SHP77 (cell line): ENCODE results near the gene B4GALNT1.

ENCODE experiments used
- DNase-seq, 2 experiments: peaks; one replicate each; lab custom pipeline; 2025; lab: John Stamatoyannopoulos, UW

B4GALNT1 gene

GRCh38 chr12:57585156-57585555 is 47.8 kb downstream of the B4GALNT1 start:
- DNase-seq, result no peak

- DNase-seq, result no peak
Observed at GRCh38 chr12:57584690-57585089, 48.3 kb downstream of the B4GALNT1 start.

- DNase-seq, result no peak
Observed at GRCh38 chr12:57584050-57584449, 49.0 kb downstream of the B4GALNT1 start.

DNA sequence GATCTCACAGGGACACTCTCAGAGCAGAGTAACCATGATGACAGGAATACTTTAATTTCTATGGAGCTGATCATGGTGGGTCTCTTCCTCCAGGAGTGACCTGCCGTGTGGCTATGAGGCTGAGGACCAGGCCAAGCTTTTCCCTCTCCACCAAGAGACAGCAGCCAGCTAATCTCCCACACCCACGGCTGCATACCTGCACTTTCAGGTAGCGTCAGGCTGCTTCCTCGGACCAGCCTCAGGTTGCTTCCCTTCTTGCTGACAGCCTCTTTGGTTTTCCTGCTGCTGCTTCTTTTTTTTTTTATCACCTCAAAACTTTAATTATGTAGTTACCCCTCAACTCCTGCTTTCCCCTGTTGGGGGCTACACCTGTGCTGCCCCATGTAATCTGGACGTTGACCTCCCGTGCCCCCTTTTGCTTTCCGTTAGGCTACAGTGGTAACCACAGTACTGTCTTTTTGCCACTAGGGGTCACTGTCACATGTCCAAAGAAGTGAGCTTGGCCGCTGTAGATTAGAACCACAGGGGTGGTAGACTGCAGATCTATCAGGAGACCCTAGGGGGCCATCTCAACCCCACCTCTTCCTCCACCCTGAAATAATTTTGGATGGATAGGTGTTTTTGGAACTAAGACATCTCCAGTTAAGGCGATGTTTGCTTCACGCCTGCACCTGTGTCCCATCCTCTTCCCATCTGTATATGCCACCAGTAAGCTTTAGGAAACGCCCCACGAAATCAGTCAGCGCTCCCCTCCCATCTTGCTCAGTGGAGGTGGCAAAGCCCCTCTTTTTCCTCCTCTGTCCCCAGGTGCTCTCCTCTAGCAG is 49.8 kb downstream of the B4GALNT1 start:
- peak; percentile 81 to 83 for DNase-seq

DNA sequence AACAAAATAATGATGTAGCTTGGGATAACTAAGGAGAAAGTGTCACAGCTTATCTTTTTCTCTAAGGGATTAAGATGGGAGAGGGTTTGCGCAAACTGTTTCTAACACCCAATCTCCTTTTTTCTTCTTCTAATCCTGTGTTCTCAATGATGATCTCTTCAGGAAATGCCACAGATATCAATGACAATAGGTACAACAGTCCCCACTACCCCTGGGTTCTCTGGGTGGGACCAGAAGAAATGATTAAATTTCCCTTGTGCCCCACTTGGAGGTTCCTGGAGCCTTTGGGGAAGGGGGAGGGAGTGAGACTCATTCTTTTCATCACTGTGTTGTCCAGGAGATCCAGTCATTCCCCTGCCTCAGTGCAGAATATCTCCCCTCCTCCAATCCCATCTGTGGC is 50.6 kb downstream of the B4GALNT1 start:
- DNase-seq, result no peak

DNA sequence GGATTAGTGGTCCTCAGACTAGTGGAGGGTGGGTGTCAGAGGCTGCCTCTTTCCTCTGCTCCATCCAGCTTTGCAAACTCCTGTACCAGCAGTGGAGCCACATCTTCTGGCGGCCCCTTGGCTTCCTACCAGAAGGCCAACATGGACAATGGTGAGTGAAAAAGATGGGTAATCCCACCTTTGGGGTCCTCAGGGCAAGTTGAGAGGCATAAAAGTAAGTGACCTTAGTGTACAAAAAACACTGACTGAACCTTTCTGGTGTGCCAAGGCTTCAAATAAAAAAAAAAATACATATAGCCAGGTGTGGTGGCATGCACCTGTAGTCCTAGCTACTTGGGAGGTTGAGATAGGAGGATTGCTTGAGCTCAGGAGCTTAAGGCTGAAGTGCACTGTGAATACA is 51.2 kb downstream of the B4GALNT1 start:
- no peak for DNase-seq

DNA sequence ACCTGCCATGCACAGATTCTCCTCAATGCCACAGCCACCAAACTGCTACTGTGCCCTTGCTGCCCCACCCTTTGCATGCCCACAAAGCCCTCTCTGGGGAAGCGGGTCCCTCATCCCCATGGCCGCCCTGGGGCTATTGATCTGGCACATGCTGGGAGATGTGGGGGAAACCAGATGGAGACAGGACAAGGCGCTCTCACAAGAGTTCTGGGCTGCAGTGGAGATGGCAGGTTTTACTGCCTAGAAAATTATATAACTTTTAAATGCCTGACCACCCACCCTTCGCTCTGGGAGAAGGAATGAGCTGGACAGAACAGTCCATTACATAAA is 52.6 kb downstream of the B4GALNT1 start:
- no peak for DNase-seq

DNA sequence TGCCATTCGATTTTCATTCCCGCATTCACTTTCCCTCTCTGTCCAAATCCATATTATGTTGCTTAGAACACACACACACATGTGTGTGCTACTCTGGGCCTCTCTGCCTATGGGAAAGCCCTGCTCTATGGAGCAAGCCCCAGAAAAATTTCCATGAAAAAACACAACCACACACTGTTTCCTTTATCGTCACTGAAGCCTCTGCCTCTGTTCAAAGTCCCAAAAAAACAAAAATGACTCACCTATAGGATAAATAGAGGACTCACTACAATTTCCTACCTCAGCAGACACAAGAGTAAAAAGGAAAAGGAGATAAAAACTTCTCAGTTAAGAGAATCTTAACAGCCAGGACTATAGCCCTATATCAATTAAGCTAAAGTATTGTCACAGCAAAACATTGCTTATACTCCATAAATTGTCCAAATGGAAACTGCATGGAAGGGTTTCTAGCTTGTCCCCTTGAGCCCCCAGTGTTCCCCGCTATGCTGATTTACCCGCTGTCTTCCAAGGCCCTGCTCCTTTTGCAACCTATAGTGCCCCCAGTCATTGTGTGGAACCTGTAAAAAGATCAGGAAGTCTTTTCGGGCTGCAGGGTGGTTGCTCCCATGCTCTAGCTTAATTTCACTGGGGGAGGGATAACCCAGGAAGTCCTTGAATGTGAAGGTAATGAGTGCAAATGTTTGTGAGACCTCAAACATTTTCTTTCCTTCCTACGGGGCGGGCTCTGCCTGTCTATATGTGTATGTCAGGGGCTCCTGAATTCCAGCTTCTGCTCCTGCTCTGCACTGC is 53.1 kb downstream of the B4GALNT1 start:
- DNase-seq, result no peak

DNA sequence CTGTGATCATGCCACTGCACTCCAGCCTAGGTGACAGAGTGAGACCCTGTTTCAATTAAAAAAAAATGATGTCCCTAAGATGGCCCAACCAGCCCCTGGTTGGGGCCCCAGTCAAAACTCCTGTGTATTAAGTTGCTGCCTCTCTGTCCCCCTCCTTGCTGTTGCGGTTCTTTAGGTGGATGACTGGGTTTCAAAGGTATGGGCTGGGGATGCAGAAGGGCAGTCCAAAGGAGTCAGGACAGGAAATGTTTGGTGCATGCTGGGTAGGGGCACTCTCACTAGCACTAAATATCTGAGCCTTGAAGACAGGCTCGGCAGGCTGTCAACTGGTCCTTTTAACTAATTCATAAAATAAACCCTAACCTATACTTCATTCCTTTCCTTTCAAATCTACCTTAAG is 54.0 kb downstream of the B4GALNT1 start:
- DNase-seq, result no peak

GRCh38 chr12:57577981-57578758 is 54.8 kb downstream of the B4GALNT1 start:
- DNase-seq, result no peak

DNA sequence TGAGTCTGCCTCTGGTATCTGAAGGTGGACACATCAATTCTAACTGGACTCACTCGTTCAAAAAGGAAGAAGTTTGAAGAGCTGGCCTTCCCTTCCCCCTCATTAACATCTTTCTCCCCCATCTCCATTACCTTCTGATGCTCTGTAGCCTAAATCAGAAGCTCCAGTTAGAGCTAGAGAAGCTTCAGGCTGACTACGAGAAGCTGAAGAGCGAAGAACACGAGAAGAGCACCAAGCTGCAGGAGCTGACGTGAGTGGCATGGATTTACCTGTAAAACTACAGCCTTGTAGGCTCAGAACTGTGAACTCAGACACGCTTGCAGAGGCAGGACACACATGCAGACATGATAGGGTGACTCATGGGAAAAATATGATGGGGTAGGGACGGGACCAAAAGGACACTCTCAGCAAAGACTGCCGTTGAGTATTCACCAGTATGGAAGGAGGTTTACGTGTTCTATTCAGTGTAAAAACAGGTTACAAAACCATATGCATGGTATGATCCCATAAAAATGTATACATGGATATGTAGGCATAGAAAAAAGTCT is 56.3 kb downstream of the B4GALNT1 start:
- no peak for DNase-seq
